Measurements from ENCODE around the gene COL7A1.
"Not testable (repeated sequence)": the region's sequence is repeated elsewhere in the genome, so short reads cannot be mapped to it uniquely, and the experiment has no call there.

COL7A1 gene

GRCh38 chr3:48563382-48563918 is 31.7 kb downstream of the COL7A1 start, which contains the start of gene UCN2:
Gene UCN2 (minus strand): TSS chr3:48563781. CDS start chr3:48563124, 657 bp downstream.
- no peak for DNase-seq (ENCODE audit: low spot score)

GRCh38 chr3:48562367-48563095 is 32.6 kb downstream of the COL7A1 start:
- no peak for DNase-seq (ENCODE audit: low spot score)

GRCh38 chr3:48561045-48561736 is 33.9 kb downstream of the COL7A1 start:
- DNase-seq (ENCODE audit: low spot score) = no peak

GRCh38 chr3:48560648-48561018 is 34.5 kb downstream of the COL7A1 start:
- no peak for DNase-seq (ENCODE audit: low spot score)

- no peak for DNase-seq (ENCODE audit: low spot score)
Observed at GRCh38 chr3:48558493-48559134, 36.5 kb downstream of the COL7A1 start.

- DNase-seq (ENCODE audit: low spot score) = peak; percentile 99
Observed at GRCh38 chr3:48556796-48557626, 38.1 kb downstream of the COL7A1 start, which contains the start of gene PFKFB4. Gene PFKFB4 (minus strand): TSS chr3:48556803. CDS start chr3:48556777, 26 bp downstream.

- DNase-seq (ENCODE audit: low spot score) = peak; percentile 10
Observed at GRCh38 chr3:48555949-48556795, 39.0 kb downstream of the COL7A1 start.

GRCh38 chr3:48555231-48555948 is 39.7 kb downstream of the COL7A1 start:
- DNase-seq (ENCODE audit: low spot score) = no peak

- peak; percentile 12 for DNase-seq (ENCODE audit: low spot score)
Observed at GRCh38 chr3:48553886-48554845, 41.0 kb downstream of the COL7A1 start.

GRCh38 chr3:48553361-48553760 is 41.8 kb downstream of the COL7A1 start:
- no peak for DNase-seq (ENCODE audit: low spot score)

- DNase-seq (ENCODE audit: low spot score) = no peak
Observed at GRCh38 chr3:48552111-48552951, 42.8 kb downstream of the COL7A1 start.

- not testable (repeated sequence) for DNase-seq (ENCODE audit: low spot score)
Observed at GRCh38 chr3:48551651-48552050, 43.5 kb downstream of the COL7A1 start.

GRCh38 chr3:48548729-48549705 is 46.1 kb downstream of the COL7A1 start:
- peak; percentile 91 for DNase-seq (ENCODE audit: low spot score)

GRCh38 chr3:48548126-48548525 is 47.0 kb downstream of the COL7A1 start:
- no peak for DNase-seq (ENCODE audit: low spot score)

- no peak for DNase-seq (ENCODE audit: low spot score)
Observed at GRCh38 chr3:48546203-48546829, 48.8 kb downstream of the COL7A1 start.

GRCh38 chr3:48544141-48544540 is 51.0 kb downstream of the COL7A1 start:
- no peak for DNase-seq (ENCODE audit: low spot score)

Data from HuH-7 (cell line).